Smooth muscle cell (in vitro differentiated cells): ENCODE data around the gene TMEM63A. TPM values are rescaled to one million over a fixed set of nuclear protein-coding genes. Genes with fewer than 3 reads are reported as not detected.
A peak's percentile ranks its signal among the peaks of the same experiment; 100 is the strongest.

Experiments
- DNase-seq: peaks from one replicate; lab custom pipeline; 2025; ENCODE audit not compliant: unreplicated experiment; lab: John Stamatoyannopoulos, UW
- H2AFZ ChIP-seq: fragments of 200-600 bp; sonication (generic); 2 replicates; pipeline ENCODE4 v1.6.0; 2016; ENCODE audit warnings: antibody characterized with exemption, low read depth, mild to moderate bottlenecking
- H3F3A ChIP-seq: fragments of 200-600 bp; sonication (generic); 2 replicates; pipeline ENCODE4 v1.6.0; 2017; ENCODE audit warnings: antibody characterized with exemption, low read depth
- H3K27ac ChIP-seq: fragments of 200-600 bp; sonication (generic); 2 replicates; pipeline ENCODE4 v1.5.1; 2016; ENCODE audit warnings: low read depth, mild to moderate bottlenecking
- H3K27me3 ChIP-seq: fragments of 200-600 bp; sonication (generic); 2 replicates; pipeline ENCODE4 v1.6.1; 2016; ENCODE audit warnings: low read depth, mild to moderate bottlenecking
- H3K36me3 ChIP-seq: fragments of 200-600 bp; sonication (generic); 2 replicates; pipeline ENCODE4 v1.5.1; 2016; ENCODE audit warnings: low read depth
- H3K4me1 ChIP-seq: fragments of 200-600 bp; sonication (generic); 2 replicates; pipeline ENCODE4 v1.5.1; 2016; ENCODE audit warnings: low read depth
- H3K4me2 ChIP-seq: fragments of 200-600 bp; sonication (generic); 2 replicates; pipeline ENCODE4 v1.6.0; 2016; ENCODE audit warnings: mild to moderate bottlenecking
- H3K4me3 ChIP-seq: fragments of 200-600 bp; sonication (generic); 2 replicates; pipeline ENCODE4 v1.5.1; 2016; ENCODE audit warnings: mild to moderate bottlenecking
- H3K79me2 ChIP-seq: fragments of 200-600 bp; sonication (generic); 2 replicates; pipeline ENCODE4 v1.6.0; 2016; ENCODE audit warnings: low read depth, mild to moderate bottlenecking
- H3K9ac ChIP-seq: fragments of 200-600 bp; sonication (generic); 2 replicates; pipeline ENCODE4 v1.6.0; 2016; ENCODE audit warnings: low read depth
- H3K9me3 ChIP-seq: fragments of 200-600 bp; sonication (generic); replicated peaks from 2 replicates; pipeline ENCODE4 v1.5.1; 2016; ENCODE audit warnings: low read depth
- H4K20me1 ChIP-seq: fragments of 200-600 bp; sonication (generic); 2 replicates; pipeline ENCODE4 v1.6.0; 2016; ENCODE audit warnings: low read depth
- CTCF ChIP-seq: fragments of 200-600 bp; sonication (generic); IDR thresholded peaks from 2 replicates; pipeline ENCODE4 v1.5.1; 2017; ENCODE audit warnings: borderline replicate concordance, mild to moderate bottlenecking, antibody characterized with exemption; ENCODE audit not compliant: insufficient read depth, poor library complexity, severe bottlenecking
- WGBS: methylation state at CpG from one replicate; pipeline ENCODE4 v1.1.7; 2016; ENCODE audit warnings: low lambda C conversion rate; 5-methylcytosine and 5-hydroxymethylcytosine counted together
- polyA plus RNA-seq: library from polyadenylated mRNA; unstranded; fragments of >200 nt; fragmentation: Nextera tagmentation; extraction: Ambion mirVana; gene quantifications from 2 replicates; pipeline ENCODE4 v1.2.1, GENCODE V29; 2016
- total RNA-seq: library from RNA; depleted of rRNA; stranded (reverse); fragments of >200 nt; gene quantifications from 2 replicates; pipeline ENCODE4 v1.2.3, GENCODE V29; 2014

TMEM63A gene
- total and polyA plus RNA-seq, 2 experiments from 2014 or later = 10.9 to 12.0 TPM

- H3K4me3 ChIP-seq = no peak overlapping the region
- H3K4me2 ChIP-seq = no peak overlapping the region
- H3K27me3 ChIP-seq = no peaks in the 10 kb centered on the region
- H3K27ac ChIP-seq = no peak overlapping the region
- H3F3A ChIP-seq = no peaks in the 10 kb centered on the region
- H3K36me3 ChIP-seq = no peaks in the 10 kb centered on the region
- peaks cover 3% of the 10 kb centered on the region for H3K4me1 ChIP-seq
- no peak for DNase-seq
- H3K79me2 ChIP-seq = peaks cover 7% of the 10 kb centered on the region
- TF ChIP-seq CTCF = no peak
- peaks cover 7% of the 10 kb centered on the region for H4K20me1 ChIP-seq
- 96% methylated on average over 6 of the region's 6 CpGs for WGBS
- H3K9me3 ChIP-seq = no peaks in the 10 kb centered on the region
- no peak overlapping the region for H2AFZ ChIP-seq
- H3K9ac ChIP-seq = no peak overlapping the region
Measured at GRCh38 chr1:225830841-225831240, 51.3 kb downstream of the TMEM63A start.

- Histone ChIP-seq H4K20me1 (peaks cover 24% of the 10 kb centered on the region), H3K4me2 (no peak overlapping the region), H3K36me3 (no peaks in the 10 kb centered on the region), H3K4me1 (peaks cover 19% of the 10 kb centered on the region), H3K9me3 (no peaks in the 10 kb centered on the region), H3K4me3 (no peak overlapping the region), H2AFZ (no peak overlapping the region), H3K27me3 (no peaks in the 10 kb centered on the region), H3K27ac (no peak overlapping the region), H3F3A (no peaks in the 10 kb centered on the region), H3K9ac (no peak overlapping the region), H3K79me2 (peaks cover 8% of the 10 kb centered on the region)
- WGBS = 96% methylated on average over 14 of the region's 14 CpGs
- no peak for DNase-seq
- TF ChIP-seq CTCF = no peak
Measured at GRCh38 chr1:225828706-225829345, 53.4 kb downstream of the TMEM63A start.

GRCh38 chr1:225827076-225827475 lies 55.1 kb downstream of the TMEM63A start:
- no peaks in the 10 kb centered on the region for H3F3A ChIP-seq
- no peaks in the 10 kb centered on the region for H3K27me3 ChIP-seq
- no peak overlapping the region for H3K9ac ChIP-seq
- peaks cover 19% of the 10 kb centered on the region for H3K4me1 ChIP-seq
- H2AFZ ChIP-seq = no peak overlapping the region
- no peaks in the 10 kb centered on the region for H3K9me3 ChIP-seq
- no peak overlapping the region for H3K4me2 ChIP-seq
- no peak for DNase-seq
- H3K79me2 ChIP-seq = peaks cover 11% of the 10 kb centered on the region
- peaks cover 24% of the 10 kb centered on the region for H4K20me1 ChIP-seq
- H3K27ac ChIP-seq = no peak overlapping the region
- no peaks in the 10 kb centered on the region for H3K36me3 ChIP-seq
- WGBS = 91% methylated on average over 8 of the region's 8 CpGs
- no peak overlapping the region for H3K4me3 ChIP-seq
- TF ChIP-seq CTCF = no peak

- WGBS = 56% methylated on average over 7 of the region's 7 CpGs
- Histone ChIP-seq H3K4me1 (peaks cover 19% of the 10 kb centered on the region), H3K27ac (no peak overlapping the region), H2AFZ (no peak overlapping the region), H3K9me3 (no peaks in the 10 kb centered on the region), H3K4me3 (no peak overlapping the region), H3K36me3 (no peaks in the 10 kb centered on the region), H3K9ac (no peak overlapping the region), H3F3A (no peaks in the 10 kb centered on the region), H4K20me1 (peaks cover 24% of the 10 kb centered on the region), H3K79me2 (peaks cover 11% of the 10 kb centered on the region), H3K27me3 (no peaks in the 10 kb centered on the region), H3K4me2 (peak overlapping the region; percentile 57)
- no peak for TF ChIP-seq CTCF
- DNase-seq = no peak
Measured at GRCh38 chr1:225825607-225826007, 56.6 kb downstream of the TMEM63A start.
